SK-N-SH treated with all-trans-retinoic acid at 6 μM for 48 hours (cell line): ENCODE results near the gene C1GALT1.

Experiments
- ATAC-seq: fragments of 200-7000 bp; cut with Tn5 transposase; 3 replicates; pipeline ENCODE4 v1.9.1; 2020; ENCODE audit warnings: mild to moderate bottlenecking, moderate library complexity
- ARNTL ChIP-seq: fragments of 450-650 bp; formaldehyde crosslinking; IDR thresholded peaks from 2 replicates; pipeline ENCODE4 v1.5.0; 2020; ENCODE audit warnings: low read depth, mild to moderate bottlenecking, moderate library complexity, borderline replicate concordance
- BACH2 ChIP-seq: fragments of 250-450 bp; sonication (Bioruptor Pico); IDR thresholded peaks from 2 replicates; pipeline ENCODE4 v1.9.0; 2021; ENCODE audit warnings: mild to moderate bottlenecking, borderline replicate concordance
- CSDC2 ChIP-seq: fragments of 250-450 bp; sonication (Bioruptor Pico); IDR thresholded peaks from 2 replicates; pipeline ENCODE4 v1.5.0; 2020; ENCODE audit warnings: mild to moderate bottlenecking, moderate library complexity
- ESRRG ChIP-seq: fragments of 250-450 bp; sonication (Bioruptor Pico); IDR thresholded peaks from 2 replicates; pipeline ENCODE4 v1.6.1; 2021; ENCODE audit warnings: mild to moderate bottlenecking
- GLIS3 ChIP-seq: fragments of 250-450 bp; sonication (Bioruptor Pico); IDR thresholded peaks from 2 replicates; pipeline ENCODE4 v1.5.0; 2020; ENCODE audit warnings: mild to moderate bottlenecking, moderate library complexity
- ISL1 ChIP-seq: fragments of 250-450 bp; sonication (Bioruptor Pico); IDR thresholded peaks from 2 replicates; pipeline ENCODE4 v2.1.2; 2022; ENCODE audit warnings: mild to moderate bottlenecking, moderate library complexity
- OSR1 ChIP-seq: fragments of 250-450 bp; sonication (Bioruptor Pico); IDR thresholded peaks from 2 replicates; pipeline ENCODE4 v1.8.0; 2022; ENCODE audit warnings: moderate library complexity, mild to moderate bottlenecking, inconsistent platforms
- PPARA ChIP-seq: fragments of 250-450 bp; sonication (Bioruptor Pico); IDR thresholded peaks from 2 replicates; pipeline ENCODE4 v1.5.0; 2020; ENCODE audit warnings: mild to moderate bottlenecking, borderline replicate concordance
- RARB ChIP-seq: fragments of 250-450 bp; sonication (Bioruptor Pico); IDR thresholded peaks from 2 replicates; pipeline ENCODE4 v1.8.0; 2021; ENCODE audit warnings: mild to moderate bottlenecking, moderate library complexity
- TCF4 ChIP-seq: fragments of 250-450 bp; sonication (Bioruptor Pico); IDR thresholded peaks from 2 replicates; pipeline ENCODE4 v1.8.0; 2021; ENCODE audit warnings: mild to moderate bottlenecking, moderate library complexity, borderline replicate concordance
- TOX ChIP-seq: fragments of 250-450 bp; sonication (Bioruptor Pico); IDR thresholded peaks from 2 replicates; pipeline ENCODE4 v1.8.0; 2021; ENCODE audit warnings: mild to moderate bottlenecking, moderate library complexity, borderline replicate concordance
- ZC3H10 ChIP-seq: fragments of 250-450 bp; sonication (Bioruptor Pico); IDR thresholded peaks from 2 replicates; pipeline ENCODE4 v1.5.1; 2021; ENCODE audit warnings: mild to moderate bottlenecking, moderate library complexity
- ZFP3 ChIP-seq: fragments of 250-450 bp; sonication (Bioruptor Pico); IDR thresholded peaks from 2 replicates; pipeline ENCODE4 v1.5.0; 2020; ENCODE audit warnings: mild to moderate bottlenecking, moderate library complexity
- ZFP30 ChIP-seq: fragments of 450-650 bp; formaldehyde crosslinking; IDR thresholded peaks from 2 replicates; pipeline ENCODE4 v1.5.0; 2022; ENCODE audit warnings: mild to moderate bottlenecking, moderate library complexity
- ZNF565 ChIP-seq: fragments of 450-650 bp; formaldehyde crosslinking; conservative IDR thresholded peaks from 2 replicates; pipeline ENCODE4 v1.5.0; 2020; ENCODE audit warnings: low read depth, mild to moderate bottlenecking, moderate library complexity
- ZNF70 ChIP-seq: fragments of 450-650 bp; formaldehyde crosslinking; IDR thresholded peaks from 2 replicates; pipeline ENCODE4 v1.5.0; 2020; ENCODE audit warnings: mild to moderate bottlenecking, moderate library complexity
- ZNF8 ChIP-seq: fragments of 450-650 bp; formaldehyde crosslinking; IDR thresholded peaks from 2 replicates; pipeline ENCODE4 v1.5.0; 2020; ENCODE audit warnings: mild to moderate bottlenecking, moderate library complexity
- TF ChIP-seq, protein P1 (sequence below): fragments of 250-450 bp; sonication (Bioruptor Pico); IDR thresholded peaks from 2 replicates; pipeline ENCODE4 v1.5.0; 2020; ENCODE audit warnings: mild to moderate bottlenecking, moderate library complexity
- TF ChIP-seq, protein P2 (sequence below): fragments of 250-450 bp; sonication (Bioruptor Pico); IDR thresholded peaks from 2 replicates; pipeline ENCODE4 v1.8.0; 2020; ENCODE audit warnings: mild to moderate bottlenecking, moderate library complexity, borderline replicate concordance
- TF ChIP-seq, protein P3 (sequence below): fragments of 250-450 bp; sonication (Bioruptor Pico); IDR thresholded peaks from 2 replicates; pipeline ENCODE4 v1.5.1; 2020; ENCODE audit warnings: low read depth, mild to moderate bottlenecking, moderate library complexity
- TF ChIP-seq, protein P4 (sequence below): fragments of 250-450 bp; sonication (Bioruptor Pico); IDR thresholded peaks from 2 replicates; pipeline ENCODE4 v1.5.1; 2021; ENCODE audit warnings: mild to moderate bottlenecking, moderate library complexity

The C1GALT1 gene

DNA sequence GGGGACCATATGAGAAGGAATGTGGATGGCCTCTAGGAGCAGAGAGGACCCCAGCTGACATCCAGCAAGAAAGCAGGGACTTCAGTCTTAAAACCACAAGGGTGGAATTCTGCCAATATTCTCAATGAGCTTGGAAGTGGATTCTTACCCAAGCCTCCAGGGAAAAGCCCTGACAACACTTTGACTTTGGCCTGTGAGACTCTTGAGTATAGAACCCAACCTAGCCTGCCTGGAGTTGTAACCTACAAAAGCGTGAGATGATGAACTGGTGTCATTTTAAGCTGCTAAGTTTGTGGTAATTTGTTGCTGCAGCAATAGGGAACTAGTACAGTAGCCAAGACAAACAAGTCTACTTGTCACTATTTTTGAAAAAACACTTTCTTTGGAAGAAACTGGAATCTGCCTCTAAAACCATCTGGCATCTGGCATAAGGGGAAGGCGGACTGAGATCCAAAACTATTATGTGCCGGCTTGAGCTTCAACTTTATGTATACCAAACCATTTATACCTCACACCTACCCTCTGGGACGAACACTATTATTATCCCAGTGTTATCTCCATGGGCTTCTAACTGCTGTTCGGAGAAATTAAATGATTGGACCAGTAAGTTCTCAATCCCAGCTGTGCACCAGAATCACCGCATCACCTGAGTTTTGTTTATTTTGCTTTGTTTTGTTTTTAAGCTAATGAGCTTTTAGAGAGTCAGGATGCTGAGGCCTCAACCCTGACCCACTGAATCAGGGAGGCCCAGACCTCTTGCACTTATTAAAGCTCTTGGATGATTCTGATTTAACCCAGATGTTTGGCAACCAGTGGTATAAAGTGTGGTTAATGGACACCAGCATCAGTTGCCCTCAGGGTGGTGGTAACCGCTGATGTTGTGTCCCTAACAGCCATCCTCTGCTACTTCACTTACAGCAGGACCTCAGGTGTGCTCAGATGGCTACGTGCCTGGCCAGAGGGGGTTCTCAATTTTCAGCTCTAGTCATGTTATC lies 83.0 kb downstream of the C1GALT1 start (continued):
- no peak for TF ChIP-seq ISL1 (CRISPR knock-in tag)

DNA sequence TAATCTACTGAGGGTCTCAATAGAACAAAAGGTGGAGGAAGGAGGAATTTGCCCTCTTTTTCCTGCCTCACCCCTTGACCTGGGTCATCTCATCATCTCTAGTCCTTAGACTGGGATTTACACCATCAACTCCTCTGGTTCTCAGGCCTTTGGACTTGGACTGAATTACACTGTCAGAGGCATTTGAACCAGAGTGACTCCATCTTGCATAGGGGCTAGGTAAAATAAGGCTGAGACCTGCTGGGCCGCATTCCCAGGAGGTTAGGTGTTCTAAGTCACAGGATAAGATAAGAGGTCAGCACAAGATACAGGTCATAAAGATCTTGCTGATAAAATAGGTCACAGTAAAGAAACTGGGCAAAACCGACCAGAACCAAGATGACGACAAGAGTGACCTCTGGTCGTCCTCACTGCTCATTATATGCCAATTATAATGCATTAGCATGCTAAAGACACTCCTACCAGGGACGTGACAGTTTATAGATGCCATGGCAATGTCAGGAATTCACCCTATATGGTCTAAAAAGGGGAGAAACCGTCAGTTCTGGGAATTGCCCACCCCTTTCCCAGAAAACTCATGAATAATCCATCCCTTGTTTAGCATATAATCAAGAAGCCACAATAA lies 84.0 kb downstream of the C1GALT1 start:
- ATAC-seq: no peak

DNA sequence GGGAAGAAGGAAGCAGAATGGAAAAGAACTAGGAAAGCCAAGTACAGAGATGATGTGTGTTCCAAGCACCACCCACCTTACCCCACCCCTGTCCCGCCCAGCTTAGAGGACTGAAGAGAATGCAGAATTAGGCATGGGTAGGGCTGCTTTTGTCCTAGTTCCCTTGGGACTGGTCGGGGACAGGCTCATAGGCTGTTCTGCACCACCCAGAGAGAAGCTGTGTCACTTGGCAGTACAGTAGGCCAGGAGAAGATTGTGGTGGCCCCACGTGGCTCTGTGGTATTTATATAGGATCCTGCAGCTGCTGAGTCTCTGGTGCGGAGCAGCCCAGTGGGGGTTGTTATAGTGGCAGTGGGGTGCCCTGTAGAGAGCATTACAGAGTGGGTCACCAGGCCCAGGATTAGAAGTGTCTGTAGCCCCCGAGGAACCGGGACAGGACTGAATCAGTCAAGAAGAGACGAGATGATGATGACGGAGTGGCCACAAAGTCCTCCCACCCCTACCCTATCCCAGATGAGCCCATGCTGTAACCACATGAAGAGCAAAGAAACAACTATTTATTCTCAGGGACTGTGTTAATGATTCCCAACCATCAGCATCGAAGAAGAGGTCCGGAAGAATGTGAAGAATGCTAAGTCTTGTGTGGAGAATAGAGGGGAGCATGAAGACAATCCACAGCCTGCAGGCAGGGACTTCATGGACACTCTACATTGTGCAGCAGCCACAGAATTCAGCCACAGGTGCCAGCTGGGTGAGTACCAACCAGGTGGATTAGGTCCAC lies 88.9 kb downstream of the C1GALT1 start:
- no peak for ATAC-seq
- TF ChIP-seq, protein P1, sequence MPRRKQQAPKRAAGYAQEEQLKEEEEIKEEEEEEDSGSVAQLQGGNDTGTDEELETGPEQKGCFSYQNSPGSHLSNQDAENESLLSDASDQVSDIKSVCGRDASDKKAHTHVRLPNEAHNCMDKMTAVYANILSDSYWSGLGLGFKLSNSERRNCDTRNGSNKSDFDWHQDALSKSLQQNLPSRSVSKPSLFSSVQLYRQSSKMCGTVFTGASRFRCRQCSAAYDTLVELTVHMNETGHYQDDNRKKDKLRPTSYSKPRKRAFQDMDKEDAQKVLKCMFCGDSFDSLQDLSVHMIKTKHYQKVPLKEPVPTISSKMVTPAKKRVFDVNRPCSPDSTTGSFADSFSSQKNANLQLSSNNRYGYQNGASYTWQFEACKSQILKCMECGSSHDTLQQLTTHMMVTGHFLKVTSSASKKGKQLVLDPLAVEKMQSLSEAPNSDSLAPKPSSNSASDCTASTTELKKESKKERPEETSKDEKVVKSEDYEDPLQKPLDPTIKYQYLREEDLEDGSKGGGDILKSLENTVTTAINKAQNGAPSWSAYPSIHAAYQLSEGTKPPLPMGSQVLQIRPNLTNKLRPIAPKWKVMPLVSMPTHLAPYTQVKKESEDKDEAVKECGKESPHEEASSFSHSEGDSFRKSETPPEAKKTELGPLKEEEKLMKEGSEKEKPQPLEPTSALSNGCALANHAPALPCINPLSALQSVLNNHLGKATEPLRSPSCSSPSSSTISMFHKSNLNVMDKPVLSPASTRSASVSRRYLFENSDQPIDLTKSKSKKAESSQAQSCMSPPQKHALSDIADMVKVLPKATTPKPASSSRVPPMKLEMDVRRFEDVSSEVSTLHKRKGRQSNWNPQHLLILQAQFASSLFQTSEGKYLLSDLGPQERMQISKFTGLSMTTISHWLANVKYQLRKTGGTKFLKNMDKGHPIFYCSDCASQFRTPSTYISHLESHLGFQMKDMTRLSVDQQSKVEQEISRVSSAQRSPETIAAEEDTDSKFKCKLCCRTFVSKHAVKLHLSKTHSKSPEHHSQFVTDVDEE (CRISPR knock-in tag): no peak
- TF ChIP-seq ZFP3 (CRISPR knock-in tag) (no peak), ISL1 (CRISPR knock-in tag) (no peak), BACH2 (CRISPR knock-in tag) (no peak), ZNF70 (CRISPR knock-in tag) (no peak), ZNF8 (CRISPR knock-in tag) (no peak), RARB (CRISPR knock-in tag) (no peak), TOX (CRISPR knock-in tag) (no peak), TCF4 (no peak), ZFP30 (CRISPR knock-in tag) (no peak), OSR1 (CRISPR knock-in tag) (no peak), ARNTL (CRISPR knock-in tag) (no peak), CSDC2 (CRISPR knock-in tag) (no peak)
- TF ChIP-seq, protein P2, sequence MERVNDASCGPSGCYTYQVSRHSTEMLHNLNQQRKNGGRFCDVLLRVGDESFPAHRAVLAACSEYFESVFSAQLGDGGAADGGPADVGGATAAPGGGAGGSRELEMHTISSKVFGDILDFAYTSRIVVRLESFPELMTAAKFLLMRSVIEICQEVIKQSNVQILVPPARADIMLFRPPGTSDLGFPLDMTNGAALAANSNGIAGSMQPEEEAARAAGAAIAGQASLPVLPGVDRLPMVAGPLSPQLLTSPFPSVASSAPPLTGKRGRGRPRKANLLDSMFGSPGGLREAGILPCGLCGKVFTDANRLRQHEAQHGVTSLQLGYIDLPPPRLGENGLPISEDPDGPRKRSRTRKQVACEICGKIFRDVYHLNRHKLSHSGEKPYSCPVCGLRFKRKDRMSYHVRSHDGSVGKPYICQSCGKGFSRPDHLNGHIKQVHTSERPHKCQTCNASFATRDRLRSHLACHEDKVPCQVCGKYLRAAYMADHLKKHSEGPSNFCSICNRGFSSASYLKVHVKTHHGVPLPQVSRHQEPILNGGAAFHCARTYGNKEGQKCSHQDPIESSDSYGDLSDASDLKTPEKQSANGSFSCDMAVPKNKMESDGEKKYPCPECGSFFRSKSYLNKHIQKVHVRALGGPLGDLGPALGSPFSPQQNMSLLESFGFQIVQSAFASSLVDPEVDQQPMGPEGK (CRISPR knock-in tag): no peak

More for the DNA sequence above, 84.0 kb downstream of the C1GALT1 start:
- TF ChIP-seq PPARA (no peak), CSDC2 (CRISPR knock-in tag) (no peak), ESRRG (CRISPR knock-in tag) (no peak), ZNF565 (no peak), ZFP30 (CRISPR knock-in tag) (no peak), ZNF8 (CRISPR knock-in tag) (no peak), BACH2 (CRISPR knock-in tag) (no peak), GLIS3 (CRISPR knock-in tag) (no peak), OSR1 (CRISPR knock-in tag) (no peak), ZC3H10 (CRISPR knock-in tag) (no peak), ZFP3 (CRISPR knock-in tag) (no peak), TOX (CRISPR knock-in tag) (no peak)
- TF ChIP-seq, protein P1 (CRISPR knock-in tag): no peak
- TF ChIP-seq, protein P3, sequence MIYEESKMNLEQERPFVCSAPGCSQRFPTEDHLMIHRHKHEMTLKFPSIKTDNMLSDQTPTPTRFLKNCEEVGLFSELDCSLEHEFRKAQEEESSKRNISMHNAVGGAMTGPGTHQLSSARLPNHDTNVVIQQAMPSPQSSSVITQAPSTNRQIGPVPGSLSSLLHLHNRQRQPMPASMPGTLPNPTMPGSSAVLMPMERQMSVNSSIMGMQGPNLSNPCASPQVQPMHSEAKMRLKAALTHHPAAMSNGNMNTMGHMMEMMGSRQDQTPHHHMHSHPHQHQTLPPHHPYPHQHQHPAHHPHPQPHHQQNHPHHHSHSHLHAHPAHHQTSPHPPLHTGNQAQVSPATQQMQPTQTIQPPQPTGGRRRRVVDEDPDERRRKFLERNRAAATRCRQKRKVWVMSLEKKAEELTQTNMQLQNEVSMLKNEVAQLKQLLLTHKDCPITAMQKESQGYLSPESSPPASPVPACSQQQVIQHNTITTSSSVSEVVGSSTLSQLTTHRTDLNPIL: no peak
- TF ChIP-seq, protein P4, sequence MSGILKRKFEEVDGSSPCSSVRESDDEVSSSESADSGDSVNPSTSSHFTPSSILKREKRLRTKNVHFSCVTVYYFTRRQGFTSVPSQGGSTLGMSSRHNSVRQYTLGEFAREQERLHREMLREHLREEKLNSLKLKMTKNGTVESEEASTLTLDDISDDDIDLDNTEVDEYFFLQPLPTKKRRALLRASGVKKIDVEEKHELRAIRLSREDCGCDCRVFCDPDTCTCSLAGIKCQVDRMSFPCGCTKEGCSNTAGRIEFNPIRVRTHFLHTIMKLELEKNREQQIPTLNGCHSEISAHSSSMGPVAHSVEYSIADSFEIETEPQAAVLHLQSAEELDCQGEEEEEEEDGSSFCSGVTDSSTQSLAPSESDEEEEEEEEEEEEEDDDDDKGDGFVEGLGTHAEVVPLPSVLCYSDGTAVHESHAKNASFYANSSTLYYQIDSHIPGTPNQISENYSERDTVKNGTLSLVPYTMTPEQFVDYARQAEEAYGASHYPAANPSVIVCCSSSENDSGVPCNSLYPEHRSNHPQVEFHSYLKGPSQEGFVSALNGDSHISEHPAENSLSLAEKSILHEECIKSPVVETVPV (CRISPR knock-in tag): no peak
